ENCODE measurements around the gene TRMT10B.
A peak's percentile ranks its signal among the peaks of the same experiment; 100 is the strongest.
"Not testable (repeated sequence)": the region's sequence is repeated elsewhere in the genome, so short reads cannot be mapped to it uniquely, and the experiment has no call there.

Gene TRMT10B

GRCh38 chr9:37753489-37754190 lies at the start of gene TRMT10B:
TSS of gene TRMT10B (plus strand) at chr9:37753805. CDS start at chr9:37761932, 8,127 bp downstream.
- DNase-seq, result peak; percentile 54

- no peak for DNase-seq
Observed at GRCh38 chr9:37705787-37706186, 47.8 kb upstream of the TRMT10B start.

GRCh38 chr9:37706290-37706689 lies 47.3 kb upstream of the TRMT10B start:
- no peak for DNase-seq

- DNase-seq, result no peak
Observed at GRCh38 chr9:37707748-37708147, 45.9 kb upstream of the TRMT10B start.

- no peak for DNase-seq
Observed at GRCh38 chr9:37710046-37710445, 43.6 kb upstream of the TRMT10B start.

GRCh38 chr9:37715260-37715659 lies 38.3 kb upstream of the TRMT10B start:
- DNase-seq, result no peak

GRCh38 chr9:37715991-37716505 lies 37.6 kb upstream of the TRMT10B start:
- DNase-seq, result no peak

GRCh38 chr9:37719526-37719925 lies 34.1 kb upstream of the TRMT10B start:
- no peak for DNase-seq

- no peak for DNase-seq
Observed at GRCh38 chr9:37727013-37727412, 26.6 kb upstream of the TRMT10B start.

- DNase-seq, result no peak
Observed at GRCh38 chr9:37729499-37729898, 24.1 kb upstream of the TRMT10B start.

GRCh38 chr9:37730256-37730655 lies 23.3 kb upstream of the TRMT10B start:
- DNase-seq, result no peak

- DNase-seq, result no peak
Observed at GRCh38 chr9:37730839-37731238, 22.8 kb upstream of the TRMT10B start.

- DNase-seq, result peak; percentile 47
Observed at GRCh38 chr9:37732086-37732741, 21.4 kb upstream of the TRMT10B start.

- no peak for DNase-seq
Observed at GRCh38 chr9:37732952-37733351, 20.7 kb upstream of the TRMT10B start.

GRCh38 chr9:37739222-37739621 lies 14.4 kb upstream of the TRMT10B start:
- no peak for DNase-seq

GRCh38 chr9:37740128-37740527 lies 13.5 kb upstream of the TRMT10B start:
- DNase-seq, result no peak

GRCh38 chr9:37740631-37741328 lies 12.8 kb upstream of the TRMT10B start:
- no peak for DNase-seq

GRCh38 chr9:37745970-37746369 lies 7.6 kb upstream of the TRMT10B start:
- no peak for DNase-seq

- no peak for DNase-seq
Observed at GRCh38 chr9:37746448-37747270, 6.9 kb upstream of the TRMT10B start.

- DNase-seq, result peak; percentile 58
Observed at GRCh38 chr9:37747271-37747753, 6.3 kb upstream of the TRMT10B start.

- no peak for DNase-seq
Observed at GRCh38 chr9:37749129-37749528, 4.5 kb upstream of the TRMT10B start.

GRCh38 chr9:37751186-37751585 lies 2.4 kb upstream of the TRMT10B start:
- DNase-seq, result no peak

GRCh38 chr9:37751704-37752103 lies 1.9 kb upstream of the TRMT10B start:
- not testable (repeated sequence) for DNase-seq

All from NCI-H1092 (cell line).